Jurkat, Clone E6-1 (cell line): Measurements from ENCODE around the gene SPINT2.

Source experiments
- DNase-seq: peaks from one replicate; pipeline ENCODE4 v3.0.0-alpha.2; 2011; ENCODE audit warnings: low read depth, low spot score
- H3K4me3 ChIP-seq: 2 replicates; pipeline ENCODE4 v1.5.1; 2011; ENCODE audit warnings: mild to moderate bottlenecking, low read length, control low read depth, moderate library complexity

Gene SPINT2

GRCh38 chr19:38287604-38288003, 23.2 kb downstream of the SPINT2 start:
- no peak for DNase-seq
- no peak overlapping the region for H3K4me3 ChIP-seq

GRCh38 chr19:38288123-38288855, 23.9 kb downstream of the SPINT2 start:
- H3K4me3 ChIP-seq, result no peak overlapping the region
- no peak for DNase-seq

GRCh38 chr19:38289955-38290354, 25.6 kb downstream of the SPINT2 start:
- H3K4me3 ChIP-seq, result no peak overlapping the region
- DNase-seq, result no peak

DNA sequence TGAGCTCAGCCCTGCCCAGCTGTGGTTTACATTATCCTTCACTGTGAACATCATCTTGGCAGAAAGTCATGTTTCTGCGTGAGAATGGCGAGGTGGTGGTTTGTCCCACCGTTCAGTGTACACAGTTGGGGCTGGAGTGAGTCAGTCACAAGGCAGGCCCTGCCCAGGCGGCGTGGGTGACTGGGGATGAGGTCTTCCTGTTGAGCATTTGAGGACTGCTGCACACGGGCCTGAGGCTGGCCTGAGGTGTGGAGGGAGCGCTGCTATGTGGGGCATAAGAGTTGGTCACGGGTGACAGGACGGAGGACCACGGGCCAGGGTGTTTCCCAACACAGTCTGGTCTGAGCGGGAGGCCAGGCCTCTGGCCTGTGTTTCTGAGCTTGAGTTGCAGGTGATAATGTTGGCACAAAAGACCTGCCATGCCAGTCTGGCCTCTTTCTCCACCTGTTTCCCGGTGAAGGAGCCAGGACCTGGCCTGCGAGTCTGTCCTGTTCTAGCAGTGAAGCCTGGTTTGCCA, 26.3 kb downstream of the SPINT2 start:
- H3K4me3 ChIP-seq, result no peak overlapping the region
- DNase-seq, result no peak

GRCh38 chr19:38291855-38292254, 27.5 kb downstream of the SPINT2 start:
- H3K4me3 ChIP-seq, result no peak overlapping the region
- no peak for DNase-seq

DNA sequence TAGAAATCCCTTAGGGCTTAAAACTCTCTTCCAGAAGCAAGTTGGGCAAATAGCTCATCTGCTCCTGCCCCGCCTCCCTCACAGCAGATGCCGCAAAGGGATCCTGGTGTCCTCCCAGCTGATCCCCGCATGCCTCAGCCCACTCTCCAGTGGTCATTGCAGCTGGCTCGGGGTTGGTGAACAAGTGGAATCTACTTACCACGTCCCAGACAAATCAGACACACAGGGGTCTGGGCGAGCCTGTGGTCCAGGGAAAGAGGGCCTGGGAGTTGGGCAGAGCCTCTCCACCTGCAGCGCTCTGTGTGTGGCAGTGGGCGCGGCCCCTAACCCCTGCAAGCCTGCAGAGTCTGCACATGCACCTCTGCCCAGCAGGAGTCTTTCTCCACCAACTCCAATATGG, 28.9 kb downstream of the SPINT2 start:
- no peak overlapping the region for H3K4me3 ChIP-seq
- no peak for DNase-seq

DNA sequence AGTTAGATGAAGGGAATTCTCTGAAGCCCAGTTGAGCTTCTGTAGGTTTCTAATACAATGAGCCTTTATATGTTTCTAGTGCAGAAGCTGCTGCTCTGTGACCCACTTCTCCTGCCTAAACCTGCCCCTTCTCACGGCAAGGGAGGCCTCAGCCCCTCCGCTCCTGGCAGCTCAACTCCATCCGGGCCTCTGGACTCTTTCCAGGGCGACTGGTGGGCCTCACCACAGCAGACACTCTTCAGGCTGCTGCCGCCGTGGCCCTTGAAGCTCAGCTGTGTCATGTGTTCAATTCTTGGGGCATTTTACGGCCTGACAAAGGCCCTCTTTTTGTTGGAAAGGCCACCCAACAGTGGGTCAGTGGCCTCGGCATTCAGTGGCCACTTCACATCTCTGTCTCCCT, 29.7 kb downstream of the SPINT2 start:
- no peak for DNase-seq
- H3K4me3 ChIP-seq, result no peak overlapping the region

GRCh38 chr19:38298821-38299680, 34.7 kb downstream of the SPINT2 start:
- DNase-seq, result no peak
- H3K4me3 ChIP-seq, result no peak overlapping the region

GRCh38 chr19:38303517-38304351, 39.4 kb downstream of the SPINT2 start, which contains the start of gene C19orf33:
Gene C19orf33, plus strand, starts transcription at chr19:38304251. Its CDS starts 11 bp downstream, at chr19:38304262.
- DNase-seq, result no peak
- no peak within 1 kb of the TSS for H3K4me3 ChIP-seq

DNA sequence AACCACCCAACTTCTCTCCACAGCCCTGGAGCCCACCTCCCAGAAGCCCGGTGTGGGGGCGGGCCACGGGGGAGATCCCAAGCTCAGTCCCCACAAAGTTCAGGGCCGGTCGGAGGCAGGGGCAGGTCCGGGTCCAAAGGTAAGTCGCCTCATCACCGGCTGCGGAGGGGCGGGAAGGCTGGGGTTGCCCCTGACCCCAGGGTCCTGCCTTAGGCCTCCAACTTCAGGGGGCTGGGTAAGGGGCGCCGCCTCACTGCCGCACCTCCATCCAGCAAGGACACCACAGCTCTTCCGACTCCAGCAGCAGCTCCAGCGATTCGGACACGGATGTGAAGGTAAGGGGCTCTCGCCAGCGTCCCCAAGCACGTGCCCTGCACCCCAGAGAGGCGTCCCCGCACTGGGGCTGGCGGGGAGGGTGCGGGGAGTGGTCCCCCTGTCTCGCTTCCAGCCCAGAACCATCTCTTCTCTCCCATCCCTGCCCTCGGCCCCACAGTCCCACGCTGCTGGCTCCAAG, 40.0 kb downstream of the SPINT2 start:
- H3K4me3 ChIP-seq, result no peak overlapping the region
- DNase-seq, result no peak

GRCh38 chr19:38304866-38305429, 40.6 kb downstream of the SPINT2 start:
- no peak overlapping the region for H3K4me3 ChIP-seq
- no peak for DNase-seq

DNA sequence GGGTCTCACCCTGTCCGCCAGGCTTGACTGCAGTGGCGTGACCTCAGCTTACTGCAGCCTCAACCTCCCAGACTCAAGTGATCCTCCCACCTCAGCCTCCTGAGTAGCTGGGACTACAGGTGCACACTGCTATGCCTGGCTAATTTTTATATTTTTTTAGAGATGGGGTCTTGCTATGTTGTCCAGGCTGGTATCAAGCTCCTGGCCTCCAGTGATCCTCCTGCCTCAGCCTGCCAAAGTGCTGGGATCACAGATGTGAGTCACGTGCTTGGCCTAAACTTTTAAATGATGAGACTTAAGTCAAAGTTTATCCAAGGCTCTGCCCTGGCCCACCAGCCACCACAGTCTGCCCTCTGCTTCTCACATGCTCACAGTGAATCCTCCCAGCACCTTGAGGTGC, 41.9 kb downstream of the SPINT2 start:
- no peak for DNase-seq
- H3K4me3 ChIP-seq, result no peak overlapping the region

DNA sequence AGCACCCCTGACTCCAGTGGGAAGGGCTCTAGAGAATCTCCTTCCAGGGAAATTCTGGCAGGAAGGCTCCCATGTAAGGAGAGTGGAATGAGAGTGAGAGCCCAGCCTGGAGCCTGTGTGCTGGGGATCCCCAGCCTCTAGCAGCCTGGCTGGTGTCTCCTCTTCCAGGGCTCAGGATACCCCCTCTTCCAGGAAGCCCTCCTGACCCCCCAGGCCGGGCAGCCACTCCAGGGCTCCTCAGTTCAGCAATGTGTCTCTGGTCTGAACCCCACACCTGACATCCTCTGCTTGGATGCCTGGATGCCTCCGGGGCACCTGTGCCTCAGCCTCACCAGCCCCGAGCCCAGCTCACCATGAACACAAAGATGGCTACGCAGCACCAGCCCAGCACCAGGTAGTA, 42.7 kb downstream of the SPINT2 start:
- no peak overlapping the region for H3K4me3 ChIP-seq
- DNase-seq, result no peak

- no peak overlapping the region for H3K4me3 ChIP-seq
- no peak for DNase-seq
These were observed 43.2 kb downstream of the SPINT2 start for GRCh38 chr19:38307597-38307996.

- no peak overlapping the region for H3K4me3 ChIP-seq
- DNase-seq, result no peak
These were observed 43.8 kb downstream of the SPINT2 start for GRCh38 chr19:38308006-38308766.

DNA sequence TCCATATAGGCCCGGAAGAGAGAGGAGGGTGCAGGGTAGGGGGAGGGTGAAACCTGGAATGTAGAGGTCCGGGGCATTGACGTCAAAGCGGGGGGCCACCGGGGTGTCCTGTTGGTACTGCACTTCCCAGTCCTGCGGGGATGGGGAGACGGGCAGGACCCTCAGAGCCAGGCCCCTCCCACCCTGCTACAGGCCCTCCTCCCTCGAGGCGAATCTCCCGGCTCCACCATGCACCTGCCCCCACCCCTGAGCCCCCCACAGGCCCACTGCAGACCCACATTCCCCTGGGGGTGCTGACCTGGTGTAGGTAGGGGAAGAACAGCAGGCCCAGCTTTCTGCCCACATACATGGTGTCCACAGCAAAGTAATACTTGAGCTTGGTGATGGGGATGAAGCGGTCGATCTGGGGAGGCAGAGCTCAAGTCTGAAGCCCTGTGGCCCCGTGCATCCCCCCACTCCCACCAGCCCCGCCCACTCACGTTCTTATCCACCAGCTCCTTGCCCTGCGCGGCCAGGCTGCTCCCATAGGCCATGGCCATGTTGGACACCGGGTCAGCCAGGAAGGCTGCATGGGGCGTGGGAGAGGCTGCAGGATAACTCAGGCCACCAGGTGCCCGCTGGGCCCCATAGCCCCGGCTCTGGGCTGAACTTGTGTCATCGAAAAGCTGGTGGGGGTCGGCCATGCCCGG, 44.7 kb downstream of the SPINT2 start:
- H3K4me3 ChIP-seq, result no peak overlapping the region
- no peak for DNase-seq

GRCh38 chr19:38309615-38310278, 45.4 kb downstream of the SPINT2 start:
- no peak overlapping the region for H3K4me3 ChIP-seq
- no peak for DNase-seq
